ENCODE measurements around the gene ABCA1.
"Not testable (repeated sequence)": the region's sequence is repeated elsewhere in the genome, so short reads cannot be mapped to it uniquely, and the experiment has no call there.

ABCA1 gene, protein sequence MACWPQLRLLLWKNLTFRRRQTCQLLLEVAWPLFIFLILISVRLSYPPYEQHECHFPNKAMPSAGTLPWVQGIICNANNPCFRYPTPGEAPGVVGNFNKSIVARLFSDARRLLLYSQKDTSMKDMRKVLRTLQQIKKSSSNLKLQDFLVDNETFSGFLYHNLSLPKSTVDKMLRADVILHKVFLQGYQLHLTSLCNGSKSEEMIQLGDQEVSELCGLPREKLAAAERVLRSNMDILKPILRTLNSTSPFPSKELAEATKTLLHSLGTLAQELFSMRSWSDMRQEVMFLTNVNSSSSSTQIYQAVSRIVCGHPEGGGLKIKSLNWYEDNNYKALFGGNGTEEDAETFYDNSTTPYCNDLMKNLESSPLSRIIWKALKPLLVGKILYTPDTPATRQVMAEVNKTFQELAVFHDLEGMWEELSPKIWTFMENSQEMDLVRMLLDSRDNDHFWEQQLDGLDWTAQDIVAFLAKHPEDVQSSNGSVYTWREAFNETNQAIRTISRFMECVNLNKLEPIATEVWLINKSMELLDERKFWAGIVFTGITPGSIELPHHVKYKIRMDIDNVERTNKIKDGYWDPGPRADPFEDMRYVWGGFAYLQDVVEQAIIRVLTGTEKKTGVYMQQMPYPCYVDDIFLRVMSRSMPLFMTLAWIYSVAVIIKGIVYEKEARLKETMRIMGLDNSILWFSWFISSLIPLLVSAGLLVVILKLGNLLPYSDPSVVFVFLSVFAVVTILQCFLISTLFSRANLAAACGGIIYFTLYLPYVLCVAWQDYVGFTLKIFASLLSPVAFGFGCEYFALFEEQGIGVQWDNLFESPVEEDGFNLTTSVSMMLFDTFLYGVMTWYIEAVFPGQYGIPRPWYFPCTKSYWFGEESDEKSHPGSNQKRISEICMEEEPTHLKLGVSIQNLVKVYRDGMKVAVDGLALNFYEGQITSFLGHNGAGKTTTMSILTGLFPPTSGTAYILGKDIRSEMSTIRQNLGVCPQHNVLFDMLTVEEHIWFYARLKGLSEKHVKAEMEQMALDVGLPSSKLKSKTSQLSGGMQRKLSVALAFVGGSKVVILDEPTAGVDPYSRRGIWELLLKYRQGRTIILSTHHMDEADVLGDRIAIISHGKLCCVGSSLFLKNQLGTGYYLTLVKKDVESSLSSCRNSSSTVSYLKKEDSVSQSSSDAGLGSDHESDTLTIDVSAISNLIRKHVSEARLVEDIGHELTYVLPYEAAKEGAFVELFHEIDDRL (N-terminal part only)
- 0.13 to 18.1 (median 0.62) reads per million in 9 experiments for total RNA-seq

DNA sequence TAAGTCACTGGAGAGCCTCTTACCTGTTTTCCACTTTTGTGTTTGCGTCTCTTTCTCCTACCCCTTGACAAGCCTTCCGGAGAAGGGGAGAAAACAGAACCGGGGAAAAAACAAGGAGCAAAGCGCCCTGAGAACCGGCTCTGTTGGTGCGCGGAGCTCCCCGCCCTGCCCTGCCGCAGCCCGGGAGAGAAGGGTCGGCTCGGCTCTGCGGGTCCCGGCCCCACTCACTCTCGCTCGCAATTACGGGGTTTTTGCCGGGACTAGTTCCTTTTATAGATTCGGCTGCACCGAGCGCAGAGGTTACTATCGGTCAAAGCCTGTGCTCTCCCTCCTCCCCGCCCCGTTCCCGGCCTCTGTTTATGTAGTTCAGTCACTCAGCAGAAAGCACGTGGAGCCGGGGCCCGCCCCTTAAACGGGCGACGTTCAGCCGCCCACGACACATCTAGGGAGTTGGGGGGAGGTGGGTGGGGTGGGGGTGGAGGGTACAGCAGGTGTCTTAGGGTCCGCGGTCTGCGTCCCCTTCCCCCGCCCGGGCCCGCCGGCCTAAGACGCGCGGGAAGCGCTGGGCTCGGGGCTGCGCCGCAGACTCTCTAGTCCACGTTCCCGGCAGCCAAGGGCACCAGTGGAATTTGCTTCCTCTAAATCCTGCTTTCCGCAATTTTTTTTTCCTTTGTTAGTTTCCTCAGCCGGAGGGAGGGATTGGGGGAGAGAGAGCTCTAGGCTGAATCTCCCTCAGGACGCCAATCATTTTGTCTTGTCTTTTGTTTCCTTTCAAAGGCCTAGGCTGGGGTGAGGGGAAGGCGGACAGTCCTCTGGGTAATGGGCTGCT lies at the start of gene ABCA1:
TSS of gene ABCA1 (minus strand) at position 244 of the 829 bp plus-strand sequence. CDS start 24,476 bp downstream, outside the sequence.
- peak within 1 kb of the TSS; percentile 81 to 92 for H3K4me3 Mint-ChIP-seq
- H3K27me3 Mint-ChIP-seq, result peaks cover 0 to 18% of the 10 kb centered on the region in 2 donors
- peaks cover 32% of the 10 kb centered on the region for H3K36me3 Mint-ChIP-seq (ENCODE audit: insufficient read depth)
- H3K4me1 Mint-ChIP-seq (ENCODE audit: low read depth in 2 of 2), result peaks cover 7 to 15% of the 10 kb centered on the region in 2 donors
- peak within 1 kb of the TSS; percentile 84 to 93 for H3K27ac Mint-ChIP-seq
- ATAC-seq (replicated peaks), result peak; percentile 67
- no peaks in the 10 kb centered on the region for H3K9me3 Mint-ChIP-seq
- peak; percentile 54 to 77 (median 70) for DNase-seq

DNA sequence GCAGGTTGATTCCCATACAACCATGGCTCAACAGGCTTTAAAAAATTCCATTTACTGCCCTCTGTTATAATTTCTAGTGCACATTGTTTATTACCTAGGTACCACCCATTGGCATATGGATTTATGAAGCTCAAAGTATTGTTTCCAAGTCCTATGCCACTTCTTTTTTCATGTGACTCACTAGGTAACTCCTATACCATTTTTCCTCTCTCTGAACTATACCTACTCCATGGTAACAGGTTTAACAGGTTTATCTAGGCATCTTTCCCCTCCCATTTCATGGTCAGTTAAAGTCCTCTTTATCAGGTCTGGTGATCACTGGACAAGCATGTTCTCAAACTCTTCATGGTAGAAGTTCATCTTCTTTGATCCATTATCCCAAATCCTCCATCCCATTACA lies 49.6 kb upstream of the ABCA1 start:
- Mint-ChIP-seq H3K36me3 (ENCODE audit: insufficient read depth) (no peaks in the 10 kb centered on the region), H3K9me3 (no peaks in the 10 kb centered on the region), H3K4me3 (no peak overlapping the region), H3K27ac (no peak overlapping the region), H3K27me3 (peaks cover 6 to 10% of the 10 kb centered on the region in 2 donors), H3K4me1 (ENCODE audit: low read depth in 2 of 2) (peaks cover 4 to 5% of the 10 kb centered on the region in 2 donors)
- DNase-seq (no peak), ATAC-seq (replicated peaks) (no peak)

DNA sequence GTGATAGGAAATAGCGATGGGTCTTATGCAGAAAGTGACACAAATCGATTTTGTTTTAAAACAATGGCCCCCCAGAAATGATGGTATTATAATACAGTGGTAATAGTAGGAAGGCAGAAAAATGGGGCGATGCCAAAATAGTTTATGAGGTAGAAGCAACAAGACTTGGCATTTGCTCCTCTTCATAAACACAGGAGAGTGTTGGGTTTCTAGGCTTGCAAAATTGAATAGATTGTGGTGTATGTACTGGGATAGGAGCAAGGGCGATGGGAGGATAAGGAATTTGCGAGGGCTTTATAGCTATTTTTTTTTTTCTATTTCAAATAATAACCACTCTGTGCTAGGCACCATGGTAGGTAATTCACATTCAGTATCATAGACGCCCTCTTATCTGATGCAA lies 49.2 kb upstream of the ABCA1 start:
- DNase-seq, result no peak
- H3K27ac Mint-ChIP-seq, result no peak overlapping the region
- H3K4me1 Mint-ChIP-seq (ENCODE audit: low read depth in 2 of 2), result peaks cover 3 to 4% of the 10 kb centered on the region in 2 donors
- no peaks in the 10 kb centered on the region for H3K36me3 Mint-ChIP-seq (ENCODE audit: insufficient read depth)
- no peak for ATAC-seq (replicated peaks)
- H3K4me3 Mint-ChIP-seq, result no peak overlapping the region
- no peaks in the 10 kb centered on the region for H3K9me3 Mint-ChIP-seq
- peaks cover 10 to 14% of the 10 kb centered on the region in 2 donors for H3K27me3 Mint-ChIP-seq

DNA sequence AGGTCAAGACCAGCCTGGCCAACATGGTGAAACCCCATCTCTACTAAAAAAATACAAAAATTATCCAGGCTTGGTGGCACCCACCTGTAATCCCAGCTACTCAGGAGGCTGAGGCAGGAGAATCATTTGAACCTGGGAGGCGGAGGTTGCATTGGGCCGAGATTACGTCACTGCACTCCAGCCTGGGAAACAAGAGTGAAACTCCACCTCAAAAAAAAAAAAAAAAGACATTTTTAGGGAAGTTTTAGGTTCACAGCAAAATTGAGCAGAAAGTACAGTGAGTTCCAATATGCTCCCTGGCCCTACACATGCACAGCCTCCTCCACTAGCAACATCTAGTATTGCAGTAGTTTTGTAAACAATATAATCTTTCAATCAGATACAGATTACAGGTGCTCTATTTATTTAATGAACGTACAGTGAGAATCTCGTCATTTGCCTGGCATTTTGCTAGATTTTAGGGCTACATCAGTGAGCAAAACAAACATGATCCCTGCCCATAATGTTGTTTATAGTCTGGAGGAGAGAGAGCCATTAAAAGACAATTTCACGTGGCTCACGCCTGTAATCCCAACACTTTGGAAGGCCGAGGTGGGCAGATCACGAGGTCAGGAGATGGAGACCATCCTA lies 48.1 kb upstream of the ABCA1 start:
- H3K4me3 Mint-ChIP-seq; H3K4me1 Mint-ChIP-seq (ENCODE audit: low read depth in 2 of 2); H3K27ac Mint-ChIP-seq; H3K9me3 Mint-ChIP-seq; DNase-seq; H3K36me3 Mint-ChIP-seq (ENCODE audit: insufficient read depth); ATAC-seq (replicated peaks): not testable (repeated sequence)
- H3K27me3 Mint-ChIP-seq, result peaks cover 12 to 14% of the 10 kb centered on the region in 2 donors

DNA sequence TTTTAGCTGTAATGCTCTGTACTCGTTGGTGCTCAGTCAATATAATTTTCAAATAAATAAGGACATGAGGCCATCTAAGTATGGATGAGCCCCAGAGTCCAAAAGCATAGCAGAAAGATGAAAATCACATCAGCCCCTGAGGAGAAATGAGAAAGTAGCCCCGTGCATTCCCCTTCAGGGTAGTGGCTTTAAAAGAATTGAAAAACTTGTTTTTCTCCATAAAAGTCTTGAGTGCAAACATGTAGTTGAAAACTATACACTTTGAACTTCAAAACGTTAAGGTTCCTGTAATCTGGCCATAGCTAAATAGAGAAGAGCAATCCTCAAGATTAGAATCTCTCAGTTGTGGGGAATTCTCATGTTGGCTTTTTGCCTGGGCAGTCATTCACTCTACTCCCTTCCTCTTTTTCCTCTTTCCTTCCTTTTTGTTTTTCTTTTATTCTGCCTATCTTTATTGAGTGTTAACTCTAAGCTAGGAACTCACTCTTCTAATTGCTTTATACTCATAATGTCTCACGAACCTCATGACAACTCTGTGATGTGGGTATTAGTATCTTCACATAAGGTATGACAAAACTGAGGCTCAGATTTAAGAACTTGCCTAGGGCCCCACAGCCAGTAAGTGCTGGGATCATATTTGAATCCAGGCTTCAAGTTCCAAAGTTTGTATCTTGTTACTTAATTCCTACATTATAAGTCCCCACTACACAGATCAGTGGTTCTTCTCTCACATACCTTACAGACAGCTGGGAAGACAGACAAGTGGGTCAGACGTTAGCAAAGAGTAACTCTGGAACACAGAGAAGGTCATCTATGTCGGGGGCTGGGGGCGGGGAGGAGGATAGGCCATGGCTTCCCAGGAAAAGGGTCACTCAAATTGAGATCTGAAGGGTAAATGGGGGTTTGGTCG lies 46.4 kb upstream of the ABCA1 start:
- Mint-ChIP-seq H3K9me3 (no peaks in the 10 kb centered on the region), H3K36me3 (ENCODE audit: insufficient read depth) (no peaks in the 10 kb centered on the region), H3K4me3 (no peak overlapping the region), H3K27me3 (peaks cover 8 to 29% of the 10 kb centered on the region in 2 donors), H3K27ac (no peak overlapping the region), H3K4me1 (ENCODE audit: low read depth in 2 of 2) (peaks cover 3 to 4% of the 10 kb centered on the region in 2 donors)
- ATAC-seq (replicated peaks), result no peak
- no peak for DNase-seq

DNA sequence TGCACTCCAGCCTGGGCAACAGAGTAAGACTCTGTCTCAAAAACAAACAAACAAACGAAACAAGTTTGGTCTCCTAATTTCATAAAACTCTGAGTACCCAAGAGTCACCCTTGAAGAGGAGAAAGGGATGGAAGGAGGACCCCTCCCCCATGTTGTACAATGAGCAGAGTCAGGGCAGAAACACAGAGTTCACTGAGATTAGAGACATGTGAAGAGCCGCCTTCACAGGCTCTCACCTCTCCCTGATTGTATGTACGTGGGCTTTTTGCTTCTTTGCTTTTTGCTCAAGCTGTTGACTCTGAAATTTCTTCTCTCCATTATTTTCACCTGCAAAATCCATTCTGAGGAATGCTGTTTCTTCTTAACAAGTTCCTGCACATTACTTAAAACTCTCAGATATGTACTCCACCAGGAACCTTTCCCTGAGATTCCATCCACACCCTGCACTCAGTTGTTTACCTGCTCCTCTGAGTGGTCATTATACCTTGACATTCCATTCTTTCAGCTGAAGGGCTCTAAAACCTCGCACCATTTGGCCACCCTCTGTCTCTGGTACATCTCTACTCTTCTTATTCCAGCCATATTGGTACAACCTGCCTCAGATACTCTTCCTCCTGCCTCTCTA lies 44.4 kb upstream of the ABCA1 start:
- DNase-seq (no peak), ATAC-seq (replicated peaks) (no peak)
- Mint-ChIP-seq H3K27me3 (peaks cover 13 to 29% of the 10 kb centered on the region in 2 donors), H3K27ac (no peak overlapping the region), H3K4me1 (ENCODE audit: low read depth in 2 of 2) (peaks cover 12 to 13% of the 10 kb centered on the region in 2 donors), H3K36me3 (ENCODE audit: insufficient read depth) (peaks cover 5% of the 10 kb centered on the region), H3K4me3 (no peak overlapping the region), H3K9me3 (no peaks in the 10 kb centered on the region)

DNA sequence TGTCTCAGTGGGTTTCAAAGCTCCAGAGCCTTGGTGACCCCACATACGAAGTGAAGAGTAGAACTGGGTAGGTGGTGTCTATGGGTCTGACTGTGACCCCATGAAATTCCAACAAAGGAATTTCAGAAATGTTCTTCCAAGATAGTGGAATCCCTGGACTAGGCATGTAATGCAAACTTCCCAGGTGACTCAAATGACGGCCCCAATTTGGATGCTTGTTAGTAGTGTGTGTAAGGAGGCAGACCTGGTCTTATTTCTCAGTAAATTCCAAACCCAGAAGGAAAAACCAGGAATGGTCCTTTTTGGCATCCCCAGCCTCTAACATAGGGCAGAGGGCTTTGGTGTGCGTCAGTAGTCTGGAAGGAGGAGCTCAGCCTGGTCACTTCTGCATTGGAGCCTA lies 43.6 kb upstream of the ABCA1 start:
- peaks cover 5% of the 10 kb centered on the region for H3K36me3 Mint-ChIP-seq (ENCODE audit: insufficient read depth)
- DNase-seq, result no peak
- no peak overlapping the region for H3K4me3 Mint-ChIP-seq
- H3K27me3 Mint-ChIP-seq, result peaks cover 13 to 29% of the 10 kb centered on the region in 2 donors
- H3K27ac Mint-ChIP-seq, result no peak overlapping the region
- H3K4me1 Mint-ChIP-seq (ENCODE audit: low read depth in 2 of 2), result peaks cover 12 to 13% of the 10 kb centered on the region in 2 donors
- no peak for ATAC-seq (replicated peaks)
- no peaks in the 10 kb centered on the region for H3K9me3 Mint-ChIP-seq

DNA sequence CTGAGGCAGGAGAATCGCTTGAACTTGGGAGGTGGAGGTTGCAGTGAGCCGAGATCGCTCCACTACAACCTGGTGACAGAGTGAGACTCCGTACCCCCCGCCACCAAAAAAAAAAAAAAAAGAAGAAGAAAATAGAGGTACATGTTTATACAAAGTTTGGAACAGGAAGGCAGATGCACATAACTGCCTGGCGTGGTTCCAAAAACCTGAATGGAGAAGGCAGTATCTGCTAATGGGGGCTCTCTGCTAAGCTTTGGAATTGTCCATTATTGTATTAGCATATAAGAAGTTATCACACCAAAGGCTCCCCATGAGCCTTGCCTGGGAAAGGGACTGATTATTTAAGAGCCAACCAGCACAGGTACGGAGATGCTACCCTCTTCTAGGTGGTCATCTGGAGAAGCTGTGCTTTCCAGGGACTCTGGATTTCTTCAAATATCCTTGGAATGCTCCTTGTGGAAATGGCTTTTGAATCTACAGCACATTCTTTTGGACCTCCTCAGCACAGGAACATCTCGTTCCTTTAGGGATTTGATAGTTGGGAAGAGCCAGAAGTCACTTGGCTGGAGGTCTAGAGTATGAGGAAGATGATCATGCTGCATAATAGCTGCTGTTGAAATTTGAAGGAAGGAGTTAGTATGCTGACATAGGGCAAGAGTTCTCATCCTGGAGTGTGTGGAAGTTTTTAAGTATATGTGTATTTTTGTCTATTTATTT lies 42.5 kb upstream of the ABCA1 start:
- Mint-ChIP-seq H3K36me3 (ENCODE audit: insufficient read depth) (peaks cover 8% of the 10 kb centered on the region), H3K27me3 (peaks cover 13 to 29% of the 10 kb centered on the region in 2 donors)

DNA sequence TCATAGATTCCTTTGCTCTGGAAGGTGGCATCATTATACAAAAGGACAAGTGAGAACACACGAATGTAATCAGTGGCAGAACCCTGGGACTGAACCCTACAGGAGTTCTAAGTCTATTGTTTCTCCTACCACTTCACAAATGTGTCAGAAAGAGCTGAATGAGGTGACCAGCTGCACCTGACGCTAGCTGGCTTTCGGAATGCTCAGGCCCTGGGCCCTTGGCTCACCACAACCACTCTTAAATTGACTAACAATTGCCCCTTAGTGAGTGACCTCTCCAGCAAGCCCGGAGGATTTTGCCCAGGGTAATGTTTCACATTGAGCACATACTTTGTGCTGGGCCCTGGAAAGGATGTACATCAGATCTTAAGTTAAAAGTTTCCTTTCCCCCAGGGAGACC lies 41.2 kb upstream of the ABCA1 start:
- no peak for DNase-seq
- Mint-ChIP-seq H3K9me3 (no peaks in the 10 kb centered on the region), H3K27ac (peak overlapping the region in 1 of 2 donors; percentile 95), H3K36me3 (ENCODE audit: insufficient read depth) (peaks cover 8% of the 10 kb centered on the region), H3K27me3 (peaks cover 13 to 29% of the 10 kb centered on the region in 2 donors), H3K4me3 (peak overlapping the region; percentile 85), H3K4me1 (ENCODE audit: low read depth in 2 of 2) (peaks cover 12 to 13% of the 10 kb centered on the region in 2 donors)
- ATAC-seq (replicated peaks), result no peak

More for the DNA sequence above, 42.5 kb upstream of the ABCA1 start:
- Mint-ChIP-seq H3K4me1 (ENCODE audit: low read depth in 2 of 2) (peaks cover 12 to 13% of the 10 kb centered on the region in 2 donors), H3K9me3 (no peaks in the 10 kb centered on the region), H3K27ac (no peak overlapping the region), H3K4me3 (no peak overlapping the region)
- DNase-seq, result no peak
- no peak for ATAC-seq (replicated peaks)

DNA sequence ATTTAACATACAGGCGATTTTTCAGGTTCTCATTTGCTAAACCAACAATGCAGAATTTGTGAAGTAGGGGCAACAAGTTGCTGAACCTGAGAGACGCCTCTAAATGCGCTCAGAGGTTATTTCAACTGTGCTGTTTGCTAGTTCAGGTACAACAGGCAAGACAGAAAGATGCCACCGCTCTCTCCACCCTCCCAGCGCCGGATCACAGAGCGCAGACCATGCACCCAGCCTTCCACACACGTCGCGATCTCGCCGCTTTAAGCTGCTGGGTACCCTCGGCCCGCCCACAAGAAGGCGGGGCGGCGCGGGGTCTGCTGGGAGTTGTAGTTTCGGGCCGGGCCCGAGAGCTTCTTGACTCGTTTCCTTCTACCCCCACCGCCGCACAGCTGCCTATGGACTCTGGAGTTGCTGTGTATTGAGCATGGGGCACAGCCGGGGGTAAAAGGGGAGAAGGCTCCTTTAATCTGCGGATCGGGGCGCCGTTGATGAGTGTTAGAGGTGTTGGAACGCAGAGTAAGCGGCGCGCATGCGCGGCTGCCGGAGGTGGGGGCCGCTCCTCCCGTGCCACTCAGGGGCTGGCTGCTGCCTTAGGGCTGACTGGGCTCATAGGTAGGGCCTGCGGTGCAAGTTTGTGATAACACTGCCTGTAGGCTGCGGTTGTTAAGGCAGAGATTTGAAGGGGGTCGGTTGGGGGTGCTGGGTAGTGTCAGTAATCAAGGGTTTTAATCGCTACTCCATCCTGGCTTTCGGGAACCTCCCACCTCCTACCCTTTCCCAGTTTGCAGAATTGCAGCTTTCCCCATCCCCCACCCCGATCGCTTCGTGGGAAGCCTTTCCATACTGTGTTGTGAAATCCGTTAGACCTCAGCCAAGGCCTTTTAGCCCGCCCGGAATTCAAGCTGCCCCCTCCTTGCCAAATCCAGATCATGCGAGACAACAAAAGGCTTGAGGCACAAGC lies 40.3 kb upstream of the ABCA1 start:
- peak overlapping the region; percentile 38 to 95 for H3K27ac Mint-ChIP-seq
- peaks cover 13 to 29% of the 10 kb centered on the region in 2 donors for H3K27me3 Mint-ChIP-seq
- ATAC-seq (replicated peaks) (peak; percentile 93), DNase-seq (peak; percentile 89 to 93 (median 91))
- H3K4me3 Mint-ChIP-seq, result peak overlapping the region; percentile 85
- H3K9me3 Mint-ChIP-seq, result no peaks in the 10 kb centered on the region
- H3K36me3 Mint-ChIP-seq (ENCODE audit: insufficient read depth), result peaks cover 8% of the 10 kb centered on the region
- H3K4me1 Mint-ChIP-seq (ENCODE audit: low read depth in 2 of 2), result peaks cover 12 to 13% of the 10 kb centered on the region in 2 donors
